PFSK-1 (cell line): ENCODE results near the gene GPR137B.

Experiments
- FOXP2 ChIP-seq: optimal IDR thresholded peaks from 2 replicates; pipeline ENCODE3; 2011; ENCODE audit warnings: borderline replicate concordance, control low read depth, inconsistent platforms; ENCODE audit not compliant: insufficient read depth; ENCODE audit errors: extremely low read length, extremely low read depth
- POLR2AphosphoS5 ChIP-seq: IDR thresholded peaks from 2 replicates; pipeline ENCODE4 v1.6.1; 2012; ENCODE audit warnings: low read depth, mild to moderate bottlenecking, control low read depth, low read length, moderate library complexity
- REST ChIP-seq, 2 experiments: IDR thresholded peaks; 2 replicates each; pipeline versions ENCODE4 v1.6.1 to v1.8.0; 2011 to 2012; ENCODE audit warnings: low read depth in 2 of 2, low read length in 2 of 2, control low read depth in 1 of 2, inconsistent platforms in 1 of 2, mild to moderate bottlenecking in 1 of 2, moderate library complexity in 1 of 2; ENCODE audit not compliant: insufficient read depth in 1 of 2
- SIN3A ChIP-seq: IDR thresholded peaks from 2 replicates; pipeline ENCODE4 v1.6.1; 2012; ENCODE audit warnings: mild to moderate bottlenecking, low read length, moderate library complexity, borderline replicate concordance; ENCODE audit not compliant: insufficient read depth
- TAF1 ChIP-seq: IDR thresholded peaks from 2 replicates; pipeline ENCODE4 v1.6.1; 2012; ENCODE audit warnings: low read length, control low read depth, borderline replicate concordance; ENCODE audit not compliant: insufficient read depth

Gene GPR137B

GRCh38 chr1:236161230-236161629 is 18.9 kb downstream of the GPR137B start:
- TF ChIP-seq SIN3A, result no peak
- TF ChIP-seq TAF1, result no peak
- TF ChIP-seq REST (IDR thresholded peaks at IDR 0.05; ENCODE audit: insufficient read depth in 1 of 2, low read depth in 2 of 2, low read length in 2 of 2), result no peak
- TF ChIP-seq POLR2AphosphoS5, result no peak
- TF ChIP-seq FOXP2, result no peak

- TF ChIP-seq POLR2AphosphoS5 (no peak), REST (IDR thresholded peaks at IDR 0.05; ENCODE audit: insufficient read depth in 1 of 2, low read depth in 2 of 2, low read length in 2 of 2) (no peak), SIN3A (no peak), FOXP2 (no peak), TAF1 (no peak)
Measured at GRCh38 chr1:236163463-236164153, 21.3 kb downstream of the GPR137B start.

GRCh38 chr1:236164273-236164672 is 21.9 kb downstream of the GPR137B start:
- TF ChIP-seq SIN3A, result no peak
- no peak for TF ChIP-seq FOXP2
- no peak for TF ChIP-seq TAF1
- TF ChIP-seq REST (IDR thresholded peaks at IDR 0.05; ENCODE audit: insufficient read depth in 1 of 2, low read depth in 2 of 2, low read length in 2 of 2), result no peak
- no peak for TF ChIP-seq POLR2AphosphoS5

GRCh38 chr1:236165238-236165981 is 23.1 kb downstream of the GPR137B start:
- TF ChIP-seq POLR2AphosphoS5, result no peak
- no peak for TF ChIP-seq REST (IDR thresholded peaks at IDR 0.05; ENCODE audit: insufficient read depth in 1 of 2, low read depth in 2 of 2, low read length in 2 of 2)
- no peak for TF ChIP-seq SIN3A
- no peak for TF ChIP-seq TAF1
- TF ChIP-seq FOXP2, result no peak
